Kidney capillary endothelial cell (primary cell): Measurements from ENCODE around the gene OR5A1.
"Not testable (repeated sequence)": the region's sequence is repeated elsewhere in the genome, so short reads cannot be mapped to it uniquely, and the experiment has no call there.

ENCODE experiments used
- DNase-seq: peaks from one replicate; pipeline ENCODE4 v3.0.0-alpha.2; 2018; ENCODE audit warnings: low spot score

The OR5A1 gene

GRCh38 chr11:59436169-59436568 lies at the start of gene OR5A1:
Gene OR5A1 (plus strand): TSS chr11:59436469. CDS start chr11:59443169, 6,700 bp downstream.
- no peak for DNase-seq

- no peak for DNase-seq
Measured at GRCh38 chr11:59394186-59394585, 42.1 kb upstream of the OR5A1 start.

- no peak for DNase-seq
Measured at GRCh38 chr11:59400461-59401261, 35.6 kb upstream of the OR5A1 start.

GRCh38 chr11:59401262-59401552 lies 35.1 kb upstream of the OR5A1 start:
- no peak for DNase-seq

- no peak for DNase-seq
Measured at GRCh38 chr11:59403546-59403945, 32.7 kb upstream of the OR5A1 start.

- no peak for DNase-seq
Measured at GRCh38 chr11:59413646-59414045, 22.6 kb upstream of the OR5A1 start.

GRCh38 chr11:59415111-59415510 lies 21.2 kb upstream of the OR5A1 start:
- no peak for DNase-seq

GRCh38 chr11:59416613-59417012 lies 19.7 kb upstream of the OR5A1 start:
- DNase-seq = no peak

- DNase-seq = no peak
Measured at GRCh38 chr11:59417023-59417422, 19.2 kb upstream of the OR5A1 start.

- no peak for DNase-seq
Measured at GRCh38 chr11:59418156-59418555, 18.1 kb upstream of the OR5A1 start.

GRCh38 chr11:59423835-59424234 lies 12.4 kb upstream of the OR5A1 start:
- no peak for DNase-seq

- DNase-seq = no peak
Measured at GRCh38 chr11:59425131-59425530, 11.1 kb upstream of the OR5A1 start.

GRCh38 chr11:59426361-59427067 lies 9.8 kb upstream of the OR5A1 start, which contains the start of gene OR5A2:
Gene OR5A2 (minus strand): TSS chr11:59426413. CDS start chr11:59422953, 3,460 bp downstream.
- DNase-seq = no peak

- no peak for DNase-seq
Measured at GRCh38 chr11:59427068-59427382, 9.2 kb upstream of the OR5A1 start.

- peak; percentile 38 for DNase-seq
Measured at GRCh38 chr11:59429924-59430516, 6.2 kb upstream of the OR5A1 start.

- no peak for DNase-seq
Measured at GRCh38 chr11:59437770-59438169, 1.5 kb downstream of the OR5A1 start.

- DNase-seq = not testable (repeated sequence)
Measured at GRCh38 chr11:59445624-59446023, 9.4 kb downstream of the OR5A1 start.

- DNase-seq = no peak
Measured at GRCh38 chr11:59448484-59448883, 12.2 kb downstream of the OR5A1 start.

- DNase-seq = no peak
Measured at GRCh38 chr11:59456661-59457060, 20.4 kb downstream of the OR5A1 start, which contains the start of gene OR4D6. Gene OR4D6 (plus strand): TSS chr11:59456961. CDS start chr11:59456961, 0 bp downstream.

- DNase-seq = no peak
Measured at GRCh38 chr11:59459916-59460315, 23.6 kb downstream of the OR5A1 start.

- DNase-seq = no peak
Measured at GRCh38 chr11:59463190-59463641, 26.9 kb downstream of the OR5A1 start.

- DNase-seq = no peak
Measured at GRCh38 chr11:59473015-59473414, 36.7 kb downstream of the OR5A1 start, which contains the start of gene OR4D10. Gene OR4D10 (plus strand): TSS chr11:59473315. CDS start chr11:59477430, 4,115 bp downstream.

- DNase-seq = no peak
Measured at GRCh38 chr11:59475176-59475575, 38.9 kb downstream of the OR5A1 start.
